Measurements from ENCODE around the gene PLEKHJ1.

Gene PLEKHJ1

DNA sequence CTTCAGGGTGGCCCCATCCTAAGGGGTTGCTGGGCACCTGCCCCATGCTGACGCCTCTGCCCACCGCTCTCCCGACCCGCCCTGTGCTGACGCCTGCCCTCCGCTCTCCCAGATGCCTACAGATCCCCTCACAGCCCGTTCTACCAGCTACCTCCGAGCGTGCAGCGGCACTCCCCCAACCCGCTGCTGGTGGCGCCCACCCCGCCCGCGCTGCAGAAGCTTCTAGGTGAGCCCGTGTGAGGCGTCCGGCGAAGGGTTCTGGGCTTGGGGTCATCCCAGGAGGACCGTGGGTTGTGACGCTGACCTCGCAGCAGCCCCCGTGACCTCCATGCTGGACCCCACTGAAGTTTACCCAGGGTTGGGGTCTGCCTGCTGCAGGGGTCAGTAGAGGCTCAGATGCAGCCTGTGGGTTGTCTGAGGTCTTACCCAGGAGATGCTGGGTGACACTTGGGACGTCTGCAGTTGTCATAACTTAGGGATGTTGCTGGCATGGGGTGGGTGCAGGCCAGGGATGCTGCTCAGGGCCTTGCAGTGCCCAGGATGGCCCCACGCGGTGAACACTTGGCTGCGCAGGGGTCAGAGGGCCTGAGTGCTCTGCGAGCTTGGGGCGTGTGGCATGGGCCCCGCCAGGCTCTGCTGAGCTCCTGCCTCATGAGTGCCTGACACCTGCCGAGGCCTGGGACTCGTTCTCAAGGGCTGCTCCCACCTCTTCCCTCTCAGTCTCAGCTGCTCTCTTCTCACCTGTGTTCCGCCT, 25.0 kb downstream of the PLEKHJ1 start:
- TF ChIP-seq, protein P1, sequence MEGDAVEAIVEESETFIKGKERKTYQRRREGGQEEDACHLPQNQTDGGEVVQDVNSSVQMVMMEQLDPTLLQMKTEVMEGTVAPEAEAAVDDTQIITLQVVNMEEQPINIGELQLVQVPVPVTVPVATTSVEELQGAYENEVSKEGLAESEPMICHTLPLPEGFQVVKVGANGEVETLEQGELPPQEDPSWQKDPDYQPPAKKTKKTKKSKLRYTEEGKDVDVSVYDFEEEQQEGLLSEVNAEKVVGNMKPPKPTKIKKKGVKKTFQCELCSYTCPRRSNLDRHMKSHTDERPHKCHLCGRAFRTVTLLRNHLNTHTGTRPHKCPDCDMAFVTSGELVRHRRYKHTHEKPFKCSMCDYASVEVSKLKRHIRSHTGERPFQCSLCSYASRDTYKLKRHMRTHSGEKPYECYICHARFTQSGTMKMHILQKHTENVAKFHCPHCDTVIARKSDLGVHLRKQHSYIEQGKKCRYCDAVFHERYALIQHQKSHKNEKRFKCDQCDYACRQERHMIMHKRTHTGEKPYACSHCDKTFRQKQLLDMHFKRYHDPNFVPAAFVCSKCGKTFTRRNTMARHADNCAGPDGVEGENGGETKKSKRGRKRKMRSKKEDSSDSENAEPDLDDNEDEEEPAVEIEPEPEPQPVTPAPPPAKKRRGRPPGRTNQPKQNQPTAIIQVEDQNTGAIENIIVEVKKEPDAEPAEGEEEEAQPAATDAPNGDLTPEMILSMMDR (IDR thresholded peaks at IDR 0.05; ENCODE audit: low read depth, low read length) = no peak
- no peak for DNase-seq (ENCODE audit: extremely low read depth, low read depth)

DNA sequence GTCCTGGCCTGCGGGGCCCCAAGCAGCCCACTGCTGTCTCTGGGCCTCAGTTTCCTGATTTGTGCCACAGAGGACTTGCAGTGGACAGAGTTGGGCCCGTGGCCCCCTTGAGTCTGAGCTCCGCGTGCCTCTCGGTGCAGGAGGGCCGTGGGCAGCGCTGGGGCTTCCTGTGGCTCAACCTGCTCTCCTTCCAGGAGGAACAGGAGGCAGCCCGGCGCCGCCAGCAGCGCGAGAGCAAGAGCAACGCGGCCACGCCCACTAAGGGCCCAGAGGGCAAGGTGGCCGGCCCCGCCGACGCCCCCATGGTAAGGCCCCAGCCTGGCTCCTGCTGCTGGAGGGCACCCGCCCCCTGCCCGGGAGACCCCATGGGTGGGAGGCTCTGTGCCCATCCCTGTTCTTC, 25.9 kb downstream of the PLEKHJ1 start:
- DNase-seq (ENCODE audit: extremely low read depth, low read depth) = no peak
- TF ChIP-seq, protein P1 (IDR thresholded peaks at IDR 0.05; ENCODE audit: low read depth, low read length) = no peak

DNA sequence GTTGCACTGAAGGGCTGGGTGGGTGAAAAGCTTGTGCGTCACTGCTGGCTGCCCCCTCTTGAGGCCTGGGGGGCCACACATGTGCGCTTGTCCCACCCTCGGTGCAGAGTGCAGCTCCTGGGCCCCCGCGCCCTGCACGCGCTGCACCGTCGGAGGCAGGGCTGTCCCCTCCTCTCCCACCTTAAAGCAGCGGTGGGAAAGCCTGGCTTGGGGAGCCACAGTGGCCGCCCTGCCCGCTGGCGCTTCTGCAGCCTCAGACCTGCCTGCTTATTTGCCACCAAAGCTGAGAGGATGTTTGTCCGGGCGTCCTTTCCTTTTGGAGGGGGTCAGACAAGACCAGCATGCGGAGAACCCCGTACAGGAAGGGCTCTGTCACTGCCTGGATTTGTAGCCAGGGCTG, 26.7 kb downstream of the PLEKHJ1 start:
- no peak for DNase-seq (ENCODE audit: extremely low read depth, low read depth)
- TF ChIP-seq, protein P1 (IDR thresholded peaks at IDR 0.05; ENCODE audit: low read depth, low read length) = no peak

DNA sequence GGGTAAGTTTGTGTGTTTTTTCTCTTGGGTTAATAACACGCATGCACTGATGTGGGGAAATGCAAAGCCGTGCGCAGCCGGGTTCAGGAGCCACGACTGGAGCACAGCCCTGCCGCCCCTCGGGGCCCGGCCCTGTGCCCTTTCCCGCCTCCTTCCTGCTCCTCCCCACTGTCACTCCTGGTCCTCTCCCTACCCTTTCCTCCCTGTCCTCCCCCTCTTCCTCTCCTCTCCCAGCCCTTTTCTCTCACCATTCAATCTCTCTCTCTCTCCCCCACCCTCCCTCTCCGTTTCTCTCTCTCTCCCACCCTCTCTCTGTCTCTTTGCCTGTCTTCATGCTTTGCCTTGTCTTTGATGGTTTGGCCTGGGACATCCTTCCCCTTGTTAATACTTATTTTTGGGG, 27.2 kb downstream of the PLEKHJ1 start:
- DNase-seq (ENCODE audit: extremely low read depth, low read depth) = no peak
- TF ChIP-seq, protein P1 (IDR thresholded peaks at IDR 0.05; ENCODE audit: low read depth, low read length) = no peak

DNA sequence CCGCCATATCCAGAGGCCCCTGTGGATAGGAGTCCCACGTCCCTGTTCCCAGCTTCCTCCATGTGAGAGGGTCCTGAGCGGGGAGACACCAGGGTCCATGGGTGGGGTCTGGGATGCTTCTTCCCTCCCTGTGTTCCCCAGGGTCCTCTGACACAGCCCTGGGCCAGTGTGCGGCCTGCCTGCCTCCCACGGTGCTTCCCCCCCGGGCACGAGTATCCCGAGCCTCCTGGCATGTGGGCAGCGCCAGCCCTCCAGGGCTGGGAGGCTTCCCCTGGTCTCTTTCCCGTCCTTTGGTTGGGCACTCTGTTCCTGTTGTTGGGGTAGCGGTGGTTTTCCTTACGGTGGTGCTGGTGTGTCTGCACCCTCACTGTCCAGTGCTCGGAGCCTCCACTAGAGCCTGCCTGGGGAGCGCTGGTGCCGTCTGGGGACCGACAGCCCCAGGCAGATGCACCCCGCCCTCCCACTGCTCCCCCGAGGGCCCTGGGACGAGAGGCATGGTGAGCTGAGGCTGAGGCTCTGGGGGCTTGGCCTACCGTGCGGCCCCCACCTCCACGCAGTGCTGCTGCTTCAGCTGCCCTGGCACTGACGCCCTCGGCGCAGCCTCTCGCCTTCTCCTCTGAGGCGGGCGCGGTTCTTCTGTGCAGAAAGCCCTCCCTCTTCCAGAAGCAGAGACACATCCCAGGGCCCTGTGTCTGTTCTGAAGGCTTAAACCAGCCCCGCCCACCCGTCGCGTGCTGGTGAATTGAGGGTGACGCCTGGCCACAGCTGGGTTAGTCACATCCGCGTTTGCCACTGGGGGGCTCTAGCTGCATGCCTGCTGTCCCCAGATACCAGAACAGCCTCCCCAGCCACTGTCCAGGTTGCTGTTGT, 27.9 kb downstream of the PLEKHJ1 start:
- DNase-seq (ENCODE audit: extremely low read depth, low read depth) = peak; percentile 49
- TF ChIP-seq, protein P1 (IDR thresholded peaks at IDR 0.05; ENCODE audit: low read depth, low read length) = peak; percentile 35

DNA sequence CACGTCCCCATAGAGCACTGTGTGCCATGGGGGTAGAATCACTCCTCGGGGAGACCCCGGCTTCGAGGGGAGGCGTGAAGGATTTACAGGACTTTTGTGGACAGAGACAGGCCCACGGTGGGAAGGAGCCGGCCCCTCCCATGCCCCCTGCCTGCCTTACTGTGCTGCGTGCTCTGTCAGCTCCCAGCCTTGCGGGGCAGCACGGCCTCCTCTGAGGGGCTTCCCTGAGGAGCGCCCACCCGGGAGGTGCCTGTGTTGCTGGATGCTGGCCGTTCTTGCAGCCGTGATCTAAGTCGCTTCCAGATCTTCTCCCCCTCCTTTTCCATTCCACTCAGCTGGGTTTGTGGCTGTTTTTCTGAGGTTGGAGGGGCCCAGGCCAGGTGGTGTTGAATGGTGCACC, 29.1 kb downstream of the PLEKHJ1 start:
- TF ChIP-seq, protein P1 (IDR thresholded peaks at IDR 0.05; ENCODE audit: low read depth, low read length) = no peak

DNA sequence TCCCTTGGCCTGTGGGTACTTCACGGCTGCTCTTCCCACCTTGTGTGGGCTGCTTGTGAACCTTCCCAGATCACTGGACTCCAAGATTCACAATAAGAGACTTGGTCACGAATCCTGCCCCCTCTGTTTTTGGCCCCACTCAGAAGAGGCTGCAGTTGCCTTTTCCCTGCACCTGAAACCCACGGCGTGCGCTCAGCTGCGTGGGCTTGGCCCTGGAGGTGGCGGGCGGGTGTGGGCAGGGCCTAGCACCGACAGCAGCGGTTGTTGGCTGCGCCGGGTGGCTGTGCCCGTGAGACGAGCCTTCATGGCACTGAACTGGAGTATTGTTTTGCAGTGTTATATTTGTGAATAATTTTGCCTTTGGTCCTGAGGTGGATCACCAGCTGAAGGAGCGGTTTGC, 33.8 kb downstream of the PLEKHJ1 start:
- DNase-seq (ENCODE audit: extremely low read depth, low read depth) = no peak
- TF ChIP-seq, protein P1 (IDR thresholded peaks at IDR 0.05; ENCODE audit: low read depth, low read length) = no peak

More for the DNA sequence above, 29.1 kb downstream of the PLEKHJ1 start:
- no peak for DNase-seq (ENCODE audit: extremely low read depth, low read depth)
